ENCODE measurements around the gene DUSP2.

DNA sequence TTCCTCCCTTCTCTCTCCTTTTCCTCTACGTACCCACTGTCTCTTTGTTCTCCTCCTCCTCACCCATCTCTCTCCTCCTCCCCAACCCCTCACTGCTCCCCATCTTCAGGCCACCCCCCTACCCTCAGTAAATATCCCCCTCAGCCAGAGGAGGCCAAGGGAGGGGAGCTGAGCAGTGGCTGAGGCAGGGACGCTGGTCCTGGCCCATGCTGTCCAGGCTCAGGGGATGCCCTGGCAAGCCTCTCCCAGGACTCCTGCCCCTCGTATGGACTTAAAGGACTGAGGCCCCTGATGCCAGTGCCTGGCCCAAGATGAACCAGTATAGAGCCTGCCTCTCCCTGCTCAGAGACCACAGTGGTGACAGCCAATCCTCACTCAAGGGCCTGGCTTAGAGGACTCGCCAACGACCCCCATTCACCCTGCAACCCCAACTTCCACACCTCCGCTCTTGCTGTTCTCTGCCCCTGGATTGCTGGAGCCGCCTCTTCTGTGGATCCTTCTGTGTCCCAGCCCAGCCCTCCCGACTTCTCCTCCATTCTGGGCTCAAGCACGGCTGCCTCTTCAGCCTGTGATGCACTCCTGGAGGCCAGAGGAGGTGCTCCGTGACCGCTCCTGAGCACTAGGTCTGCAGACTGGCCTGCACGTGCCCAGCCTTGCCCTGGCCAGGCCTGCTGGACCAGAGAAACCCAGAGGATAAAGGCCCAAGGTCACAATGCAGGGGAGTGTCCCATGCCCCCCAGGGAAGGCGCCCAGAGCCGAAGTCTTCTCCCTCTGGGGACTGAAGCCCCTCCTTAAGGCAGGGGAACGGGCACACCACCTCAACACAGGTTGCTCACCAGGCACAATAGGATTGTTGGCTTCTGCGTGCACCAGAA, 9.5 kb upstream of the DUSP2 start:
- TF ChIP-seq EZH2 (IDR thresholded peaks at IDR 0.05; ENCODE audit: borderline replicate concordance, low read depth, low read length, poor library complexity, severe bottlenecking) = no peak
- no peak for TF ChIP-seq CTCF (conservative IDR thresholded peaks at IDR 0.05; ENCODE audit: low read depth, low read length)
